Measurements from ENCODE around the gene SENP6.

Gene SENP6

DNA sequence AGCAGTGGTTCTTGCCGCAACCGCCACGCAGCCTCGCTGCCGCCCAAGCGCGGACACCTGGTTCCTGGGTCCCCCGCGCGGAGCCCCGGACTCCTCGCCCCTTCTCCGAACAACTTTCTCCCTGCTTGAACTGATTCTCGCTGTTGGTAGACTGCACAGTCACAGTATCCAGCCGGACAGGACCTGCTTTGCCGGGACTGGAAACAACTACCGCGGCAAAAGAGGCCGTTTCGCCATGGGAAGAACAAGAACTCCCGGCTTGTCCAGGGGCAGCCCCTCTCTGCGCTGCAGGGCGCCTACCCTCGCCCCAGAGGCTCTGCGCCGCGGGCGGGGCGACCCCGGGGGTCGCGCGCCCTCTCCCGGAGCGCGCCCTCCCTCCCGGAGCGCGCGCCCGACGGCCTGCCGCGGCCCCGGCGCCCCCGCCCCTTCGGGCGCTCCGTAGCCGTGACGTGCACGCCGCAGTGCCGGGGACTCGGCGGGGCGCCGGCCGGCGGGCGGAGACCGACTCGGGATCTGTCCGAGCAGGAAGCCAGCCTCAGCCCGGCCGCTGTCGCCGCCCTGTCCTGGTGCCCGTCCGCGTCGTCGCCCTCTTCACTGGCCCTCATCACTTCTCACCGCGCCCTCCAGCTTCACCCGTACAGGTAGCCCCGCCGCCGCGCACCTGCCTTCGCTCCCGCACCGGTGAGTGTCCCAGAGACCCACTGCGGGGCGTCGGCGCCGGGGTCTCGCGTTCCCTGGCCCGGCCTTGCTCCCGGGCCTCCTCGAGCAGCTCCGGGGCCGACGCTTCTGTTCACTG lies 147.3 kb downstream of the SENP6 start, which contains the start of gene MYO6:
Gene MYO6, plus strand, starts transcription at position 497 of the 796 bp plus-strand sequence. CDS start 68,309 bp downstream, outside the sequence.
- DNase-seq (ENCODE audit: low spot score) = peak; percentile 82

DNA sequence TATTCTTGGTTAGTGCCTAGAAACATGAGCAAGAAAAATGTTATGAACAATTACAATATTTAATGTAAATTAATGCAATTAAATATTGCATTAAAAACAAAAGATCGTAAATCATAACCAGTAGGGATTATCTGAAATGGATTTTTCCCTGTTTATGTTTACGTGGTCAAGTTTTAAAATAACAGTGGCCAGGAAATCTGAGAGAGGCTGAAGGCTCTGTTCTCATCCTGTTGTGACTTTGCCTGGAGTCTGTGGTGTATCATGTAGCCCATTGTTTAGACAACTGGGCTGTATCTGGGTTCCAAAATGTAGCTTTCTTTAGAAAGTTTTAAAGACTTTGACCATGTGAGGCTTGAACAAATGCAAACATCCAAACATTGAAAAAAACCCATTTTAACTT lies 149.8 kb downstream of the SENP6 start:
- no peak for DNase-seq (ENCODE audit: low spot score)

DNA sequence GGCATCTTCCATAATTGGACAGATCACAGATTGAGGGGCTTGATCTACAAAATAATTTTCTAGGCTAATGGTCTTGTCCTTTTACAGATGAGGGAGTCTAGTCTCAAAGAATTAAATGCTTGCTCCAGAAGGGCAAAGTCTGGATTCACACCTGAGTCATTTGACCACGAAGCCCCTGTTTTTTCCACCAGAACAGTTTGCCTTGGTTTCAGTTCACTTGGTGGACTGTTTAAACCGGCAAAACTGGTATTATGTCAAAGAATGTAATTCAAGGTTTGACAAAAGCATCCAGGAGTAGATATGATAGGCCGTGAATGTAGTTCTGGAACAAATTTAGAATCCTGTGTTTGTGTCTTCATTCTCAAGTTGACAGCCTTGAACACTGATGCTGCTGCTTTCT lies 150.7 kb downstream of the SENP6 start:
- DNase-seq (ENCODE audit: low spot score) = peak; percentile 70

DNA sequence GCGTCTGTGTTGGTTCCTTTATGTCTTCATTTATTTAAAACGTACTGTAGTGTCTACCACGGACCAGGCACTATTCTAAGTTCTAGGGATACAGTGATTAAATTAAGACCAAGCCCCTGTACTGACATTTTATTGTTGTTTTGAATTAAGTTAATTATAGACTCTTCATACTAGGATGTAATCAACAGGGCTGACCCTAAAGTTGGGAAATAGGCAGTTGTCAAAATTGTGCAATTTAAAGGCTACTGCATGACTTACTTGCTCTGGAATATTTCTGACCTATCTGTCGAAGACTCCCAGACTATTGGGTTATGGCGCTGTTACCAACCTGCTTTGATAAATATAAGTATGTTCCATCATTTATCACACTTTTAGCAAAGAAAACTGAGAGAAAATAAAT lies 154.0 kb downstream of the SENP6 start:
- no peak for DNase-seq (ENCODE audit: low spot score)

DNA sequence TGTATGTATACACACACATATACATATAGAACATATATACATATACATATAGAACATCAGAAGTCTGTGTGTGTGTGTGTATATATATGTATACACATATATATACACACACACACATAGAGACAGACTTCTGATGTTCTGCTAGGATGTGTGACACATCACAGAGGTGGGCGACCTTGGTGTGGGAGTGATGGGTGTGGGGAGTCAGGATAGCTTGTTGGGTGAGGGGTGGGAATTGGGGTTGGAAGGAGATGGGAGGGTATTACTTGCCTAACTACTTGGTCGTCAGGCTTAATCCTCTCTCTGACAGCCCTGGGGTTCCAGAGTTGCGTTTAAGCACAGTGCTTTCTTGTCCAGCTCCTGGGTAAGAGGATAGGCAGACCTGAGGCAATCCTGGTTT lies 155.6 kb downstream of the SENP6 start:
- peak; percentile 44 for DNase-seq (ENCODE audit: low spot score)

DNA sequence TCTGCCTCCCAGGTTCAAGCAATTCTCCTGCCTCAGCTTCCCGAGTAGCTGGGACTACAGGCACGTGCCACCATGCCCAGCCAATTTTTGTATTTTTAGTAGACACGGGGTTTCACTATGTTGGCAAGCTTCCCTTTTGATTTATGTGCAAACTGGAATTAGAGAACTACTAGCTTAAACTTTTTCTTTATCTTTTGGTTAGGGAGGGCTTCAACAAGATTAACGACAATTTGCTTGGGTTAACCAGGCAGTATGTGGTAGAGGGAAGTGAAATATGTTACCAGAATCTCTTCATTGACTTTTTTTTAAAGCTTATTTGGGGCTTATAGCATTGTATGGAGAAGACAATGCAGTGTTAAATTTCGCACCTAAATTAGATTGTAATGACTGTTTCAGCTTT lies 156.4 kb downstream of the SENP6 start:
- no peak for DNase-seq (ENCODE audit: low spot score)

DNA sequence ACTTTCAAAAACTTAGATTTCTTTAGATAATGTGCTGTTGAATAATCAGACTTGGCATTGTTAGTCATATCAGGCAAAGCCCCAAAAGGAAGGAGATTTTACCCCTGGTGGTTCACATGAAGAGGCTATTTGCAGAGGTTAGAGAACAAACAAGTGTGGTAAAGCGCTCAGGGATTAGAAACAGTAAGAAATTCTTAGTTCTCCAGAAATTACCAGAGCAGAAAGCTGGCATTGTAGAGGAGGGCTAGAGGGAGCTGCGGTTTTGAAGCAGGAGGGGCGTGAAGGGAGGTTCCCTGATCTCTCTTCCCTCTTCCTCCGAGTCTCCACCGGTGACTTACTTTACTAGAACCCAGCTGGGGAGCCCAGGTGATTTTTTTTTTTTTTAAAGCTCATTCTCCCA lies 157.5 kb downstream of the SENP6 start:
- peak; percentile 87 for DNase-seq (ENCODE audit: low spot score)

DNA sequence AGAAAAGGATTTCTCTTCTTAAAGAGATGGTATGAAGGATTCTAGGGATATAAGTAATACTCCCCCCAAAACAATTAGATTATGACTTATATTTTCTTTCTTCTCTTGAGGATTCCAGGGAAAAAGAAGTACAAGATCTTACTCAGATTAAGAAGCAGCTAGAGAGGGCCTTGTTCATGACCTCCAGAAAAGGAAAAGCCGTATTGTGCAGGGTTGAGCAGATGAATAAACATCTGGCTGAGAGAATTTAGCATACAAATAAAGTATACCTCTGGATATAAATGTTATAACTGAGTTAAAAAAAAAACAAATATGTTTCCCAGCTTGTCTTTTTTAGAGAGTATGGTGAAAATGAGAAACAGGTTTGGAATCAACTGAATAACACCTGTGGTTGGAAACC lies 158.6 kb downstream of the SENP6 start:
- DNase-seq (ENCODE audit: low spot score) = no peak

DNA sequence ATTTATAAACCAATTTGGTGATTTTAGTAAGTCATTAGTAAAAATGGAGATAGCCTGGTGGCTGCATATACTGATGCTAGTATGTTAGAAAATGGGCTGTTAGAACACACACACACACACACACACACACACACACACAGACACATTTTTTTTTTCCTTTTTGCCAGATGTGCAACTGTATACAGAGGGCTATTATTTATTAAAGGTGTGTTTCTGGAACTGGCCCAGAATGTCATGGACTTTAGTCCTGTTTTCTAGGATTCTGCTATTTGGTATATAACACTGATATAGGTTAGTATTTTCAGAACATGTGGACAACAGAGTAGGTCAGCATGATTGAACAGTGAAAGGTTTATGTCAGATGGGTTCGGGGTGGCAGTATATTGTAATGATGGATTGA lies 159.8 kb downstream of the SENP6 start:
- DNase-seq (ENCODE audit: low spot score) = no peak

DNA sequence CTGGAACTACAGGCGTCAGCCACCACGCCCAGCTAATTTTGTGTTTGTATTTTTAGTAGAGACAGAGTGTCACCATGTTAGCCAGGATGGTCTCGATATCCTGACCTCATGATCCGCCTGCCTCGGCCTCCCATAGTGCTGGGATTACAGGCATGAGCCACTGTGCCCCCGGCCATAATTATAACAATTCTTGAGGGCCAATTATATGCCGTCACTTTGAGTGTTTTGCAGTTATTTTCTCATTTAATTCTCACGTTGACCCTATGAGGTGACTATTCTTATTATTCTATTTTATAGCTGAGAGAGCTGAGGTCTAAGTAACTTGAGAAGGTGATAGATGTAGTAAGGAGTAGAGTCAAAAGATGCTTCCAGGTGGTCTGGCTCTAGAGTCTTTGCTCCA lies 160.4 kb downstream of the SENP6 start:
- DNase-seq (ENCODE audit: low spot score) = no peak

DNA sequence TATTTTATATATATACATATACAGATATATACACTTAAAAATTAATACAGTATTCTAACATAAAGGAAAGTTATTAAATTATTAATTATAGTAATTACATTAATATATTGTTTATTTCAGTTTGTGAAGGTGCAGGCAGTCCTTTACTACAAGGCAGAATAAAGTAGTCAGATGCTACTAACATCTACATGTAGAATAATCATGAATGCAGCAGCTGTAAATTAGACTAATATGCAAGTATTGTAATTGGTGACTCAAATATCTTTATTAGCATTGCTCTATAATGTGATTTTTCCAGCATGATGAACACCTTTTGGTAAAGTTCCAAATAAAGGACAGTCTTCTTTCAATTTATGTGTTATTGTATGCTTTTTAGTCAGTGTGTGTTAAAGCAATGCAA lies 164.7 kb downstream of the SENP6 start:
- no peak for DNase-seq (ENCODE audit: low spot score)
